ENCODE measurements around the gene KCNAB1.
"Not testable (repeated sequence)": the region's sequence is repeated elsewhere in the genome, so short reads cannot be mapped to it uniquely, and the experiment has no call there.

Gene KCNAB1

GRCh38 chr3:156222381-156222780, 102.0 kb downstream of the KCNAB1 start:
- not testable (repeated sequence) for DNase-seq (ENCODE audit: low read depth)

- not testable (repeated sequence) for DNase-seq (ENCODE audit: low read depth)
These were observed 103.7 kb downstream of the KCNAB1 start for GRCh38 chr3:156224046-156224445.

- no peak for DNase-seq (ENCODE audit: low read depth)
These were observed 106.5 kb downstream of the KCNAB1 start for GRCh38 chr3:156226676-156227420.

- DNase-seq (ENCODE audit: low read depth) = no peak
These were observed 107.3 kb downstream of the KCNAB1 start for GRCh38 chr3:156227704-156228103.

- no peak for DNase-seq (ENCODE audit: low read depth)
These were observed 110.0 kb downstream of the KCNAB1 start for GRCh38 chr3:156230278-156230900.

- not testable (repeated sequence) for DNase-seq (ENCODE audit: low read depth)
These were observed 110.8 kb downstream of the KCNAB1 start for GRCh38 chr3:156231221-156231620.

- no peak for DNase-seq (ENCODE audit: low read depth)
These were observed 113.5 kb downstream of the KCNAB1 start for GRCh38 chr3:156233876-156234275.

GRCh38 chr3:156236556-156237260, 116.3 kb downstream of the KCNAB1 start:
- DNase-seq (ENCODE audit: low read depth) = no peak

- DNase-seq (ENCODE audit: low read depth) = no peak
These were observed 120.3 kb downstream of the KCNAB1 start for GRCh38 chr3:156240642-156241041.

- DNase-seq (ENCODE audit: low read depth) = peak; percentile 27
These were observed 126.8 kb downstream of the KCNAB1 start for GRCh38 chr3:156246961-156247725.

- no peak for DNase-seq (ENCODE audit: low read depth)
These were observed 130.2 kb downstream of the KCNAB1 start for GRCh38 chr3:156250550-156250949.

- DNase-seq (ENCODE audit: low read depth) = no peak
These were observed 131.0 kb downstream of the KCNAB1 start for GRCh38 chr3:156251424-156251823.

- no peak for DNase-seq (ENCODE audit: low read depth)
These were observed 132.3 kb downstream of the KCNAB1 start for GRCh38 chr3:156252656-156253055.

- DNase-seq (ENCODE audit: low read depth) = no peak
These were observed 132.8 kb downstream of the KCNAB1 start for GRCh38 chr3:156253150-156253549.

- no peak for DNase-seq (ENCODE audit: low read depth)
These were observed 135.9 kb downstream of the KCNAB1 start for GRCh38 chr3:156256256-156256655.

- no peak for DNase-seq (ENCODE audit: low read depth)
These were observed 136.6 kb downstream of the KCNAB1 start for GRCh38 chr3:156256945-156257344.

- no peak for DNase-seq (ENCODE audit: low read depth)
These were observed 137.9 kb downstream of the KCNAB1 start for GRCh38 chr3:156258301-156258700.

GRCh38 chr3:156259896-156260295, 139.5 kb downstream of the KCNAB1 start:
- DNase-seq (ENCODE audit: low read depth) = no peak

GRCh38 chr3:156260331-156260730, 140.0 kb downstream of the KCNAB1 start:
- DNase-seq (ENCODE audit: low read depth) = no peak

GRCh38 chr3:156264771-156265170, 144.4 kb downstream of the KCNAB1 start:
- no peak for DNase-seq (ENCODE audit: low read depth)

- DNase-seq (ENCODE audit: low read depth) = no peak
These were observed 151.1 kb downstream of the KCNAB1 start for GRCh38 chr3:156271508-156271907.

- no peak for DNase-seq (ENCODE audit: low read depth)
These were observed 151.8 kb downstream of the KCNAB1 start for GRCh38 chr3:156271995-156272719.

Data from GM04504 (cell line).